IPS-11a (cell line): ENCODE measurements around the gene THAP4.

Source experiments
- H3K4me3 ChIP-seq: one replicate; pipeline ENCODE4 v1.5.1; 2013; ENCODE audit warnings: low read depth, low read length, control low read depth

Gene THAP4

GRCh38 chr2:241637018-241637794 is at the start of gene THAP4, which contains the start of gene ATG4B:
Gene THAP4 (minus strand): TSS chr2:241637158. CDS start chr2:241637017, 141 bp downstream.
Gene ATG4B (plus strand): TSS chr2:241637693. CDS start chr2:241637715, 22 bp downstream.
- peak within 1 kb of the TSS; percentile 93 for H3K4me3 ChIP-seq

- H3K4me3 ChIP-seq = peak overlapping the region; percentile 82
These were observed 49.3 kb upstream of the THAP4 start for GRCh38 chr2:241686324-241686649.

- H3K4me3 ChIP-seq = no peak overlapping the region
These were observed 44.1 kb upstream of the THAP4 start for GRCh38 chr2:241680827-241681599.

- H3K4me3 ChIP-seq = no peak overlapping the region
These were observed 43.1 kb upstream of the THAP4 start for GRCh38 chr2:241680044-241680443.

GRCh38 chr2:241678784-241679540 is 42.0 kb upstream of the THAP4 start:
- H3K4me3 ChIP-seq = no peak overlapping the region

- no peak overlapping the region for H3K4me3 ChIP-seq
These were observed 41.3 kb upstream of the THAP4 start for GRCh38 chr2:241678307-241678706.

GRCh38 chr2:241677392-241677791 is 40.4 kb upstream of the THAP4 start:
- H3K4me3 ChIP-seq = no peak overlapping the region

GRCh38 chr2:241676665-241677064 is 39.7 kb upstream of the THAP4 start:
- no peak overlapping the region for H3K4me3 ChIP-seq

- H3K4me3 ChIP-seq = no peak overlapping the region
These were observed 38.9 kb upstream of the THAP4 start for GRCh38 chr2:241675885-241676284.

GRCh38 chr2:241673797-241674725 is 37.1 kb upstream of the THAP4 start:
- H3K4me3 ChIP-seq = no peak overlapping the region

GRCh38 chr2:241673189-241673663 is 36.3 kb upstream of the THAP4 start:
- no peak overlapping the region for H3K4me3 ChIP-seq

- no peak overlapping the region for H3K4me3 ChIP-seq
These were observed 35.6 kb upstream of the THAP4 start for GRCh38 chr2:241672243-241673188.

- no peak overlapping the region for H3K4me3 ChIP-seq
These were observed 34.7 kb upstream of the THAP4 start for GRCh38 chr2:241671457-241672240.

- H3K4me3 ChIP-seq = no peak overlapping the region
These were observed 33.6 kb upstream of the THAP4 start for GRCh38 chr2:241670333-241671110.

- no peak overlapping the region for H3K4me3 ChIP-seq
These were observed 31.9 kb upstream of the THAP4 start for GRCh38 chr2:241668839-241669238.

GRCh38 chr2:241668354-241668753 is 31.4 kb upstream of the THAP4 start:
- no peak overlapping the region for H3K4me3 ChIP-seq

GRCh38 chr2:241666627-241667400 is 29.9 kb upstream of the THAP4 start:
- no peak overlapping the region for H3K4me3 ChIP-seq
